Cardiac fibroblast (primary cell): ENCODE measurements around the gene ERC2.
A peak's percentile ranks its signal among the peaks of the same experiment; 100 is the strongest.

Experiments used
- DNase-seq, 2 donors: peaks; one replicate each; pipeline versions ENCODE4 v3.0.0 to v3.0.0-alpha.2; 2010; ENCODE audit warnings: low read depth in 2 of 2
- H3K4me3 ChIP-seq, 2 donors: replicated peaks in 1 of 2; 1 replicate in 1 of 2; 2 replicates in 1 of 2; pipeline ENCODE4 v1.5.1; 2011; ENCODE audit warnings: low read depth in 2 of 2, low read length in 2 of 2, mild to moderate bottlenecking in 2 of 2, moderate library complexity in 1 of 2
- CTCF ChIP-seq: IDR thresholded peaks from one replicate; pipeline ENCODE4 v1.5.1; 2011; ENCODE audit warnings: low read depth, mild to moderate bottlenecking, low read length, inconsistent platforms

The ERC2 gene

GRCh38 chr3:55969634-55970033 is 498.6 kb downstream of the ERC2 start:
- DNase-seq, result no peak
- no peak for TF ChIP-seq CTCF
- no peak overlapping the region for H3K4me3 ChIP-seq

- no peak for TF ChIP-seq CTCF
Observed at GRCh38 chr3:55968331-55968730, 499.9 kb downstream of the ERC2 start.

GRCh38 chr3:55966566-55966965 is 501.7 kb downstream of the ERC2 start:
- no peak overlapping the region for H3K4me3 ChIP-seq
- no peak for TF ChIP-seq CTCF
- DNase-seq, result no peak

More at GRCh38 chr3:55968331-55968730, 499.9 kb downstream of the ERC2 start:
- no peak overlapping the region for H3K4me3 ChIP-seq
- DNase-seq, result peak in 1 of 2 donors; percentile 6

GRCh38 chr3:55965776-55966175 is 502.5 kb downstream of the ERC2 start:
- H3K4me3 ChIP-seq, result no peak overlapping the region
- no peak for DNase-seq
- TF ChIP-seq CTCF, result no peak

- TF ChIP-seq CTCF, result no peak
- no peak overlapping the region for H3K4me3 ChIP-seq
- DNase-seq, result no peak
Observed at GRCh38 chr3:55964491-55964985, 503.7 kb downstream of the ERC2 start.

GRCh38 chr3:55963601-55964000 is 504.7 kb downstream of the ERC2 start:
- H3K4me3 ChIP-seq, result no peak overlapping the region
- TF ChIP-seq CTCF, result no peak
- DNase-seq, result no peak

- no peak for DNase-seq
- no peak overlapping the region for H3K4me3 ChIP-seq
- TF ChIP-seq CTCF, result no peak
Observed at GRCh38 chr3:55959471-55960080, 508.7 kb downstream of the ERC2 start.
